HG02610 (cell line): ENCODE data around the gene STAP2.
"Not testable (repeated sequence)": the region's sequence is repeated elsewhere in the genome, so short reads cannot be mapped to it uniquely, and the experiment has no call there.

Experiments
- ATAC-seq: cut with Tn5 transposase; IDR thresholded peaks from one replicate; pipeline ENCODE4 v1.9.1; 2021; ENCODE audit warnings: mild to moderate bottlenecking, moderate library complexity; ENCODE audit not compliant: unreplicated experiment

The STAP2 gene

GRCh38 chr19:4302243-4302640 lies 36.4 kb downstream of the STAP2 start, which contains the start of gene TMIGD2:
Gene TMIGD2 (minus strand): TSS chr19:4302389. CDS start chr19:4302385, 4 bp downstream.
- no peak for ATAC-seq

- ATAC-seq = no peak
Measured at GRCh38 chr19:4301590-4302242, 36.9 kb downstream of the STAP2 start.

- ATAC-seq = no peak
Measured at GRCh38 chr19:4300589-4300988, 38.0 kb downstream of the STAP2 start.

GRCh38 chr19:4298810-4299550 lies 39.6 kb downstream of the STAP2 start:
- ATAC-seq = no peak

- ATAC-seq = no peak
Measured at GRCh38 chr19:4297901-4298809, 40.5 kb downstream of the STAP2 start.

GRCh38 chr19:4295972-4296771 lies 42.5 kb downstream of the STAP2 start:
- ATAC-seq = no peak

- no peak for ATAC-seq
Measured at GRCh38 chr19:4294389-4294788, 44.2 kb downstream of the STAP2 start.

GRCh38 chr19:4292515-4292914 lies 46.1 kb downstream of the STAP2 start:
- ATAC-seq = no peak

- no peak for ATAC-seq
Measured at GRCh38 chr19:4291184-4291732, 47.4 kb downstream of the STAP2 start.

- ATAC-seq = no peak
Measured at GRCh38 chr19:4288091-4288777, 50.4 kb downstream of the STAP2 start.

- ATAC-seq = not testable (repeated sequence)
Measured at GRCh38 chr19:4286141-4286540, 52.5 kb downstream of the STAP2 start.

GRCh38 chr19:4284974-4285373 lies 53.7 kb downstream of the STAP2 start:
- ATAC-seq = no peak

- no peak for ATAC-seq
Measured at GRCh38 chr19:4284176-4284958, 54.3 kb downstream of the STAP2 start.

GRCh38 chr19:4279530-4280422 lies 58.9 kb downstream of the STAP2 start:
- no peak for ATAC-seq

GRCh38 chr19:4279267-4279529 lies 59.4 kb downstream of the STAP2 start:
- no peak for ATAC-seq

GRCh38 chr19:4278419-4279266 lies 60.0 kb downstream of the STAP2 start, which contains the start of gene SHD:
Gene SHD (plus strand): TSS chr19:4279266. CDS start chr19:4280064, 798 bp downstream.
- ATAC-seq = no peak

- no peak for ATAC-seq
Measured at GRCh38 chr19:4278010-4278409, 60.6 kb downstream of the STAP2 start.
